Ovary (tissue), 9 donors: ENCODE results near the gene PKMYT1. TPM values are rescaled to one million over a fixed set of nuclear protein-coding genes. Genes with fewer than 3 reads are reported as not detected.

Source experiments
- DNase-seq, 5 donors: peaks; one replicate each; pipeline ENCODE4 v3.0.0-alpha.2; 2019 to 2020
- H3K27ac ChIP-seq, 2 donors: fragments of 200-600 bp; one replicate each; pipeline versions ENCODE4 v1.5.1 to v1.8.0; 2019 to 2022
- H3K27me3 ChIP-seq: fragments of 200-600 bp; one replicate; pipeline ENCODE4 v1.8.0; 2022
- H3K36me3 ChIP-seq: fragments of 200-600 bp; sonication (generic); one replicate; pipeline ENCODE4 v1.5.1; 2019
- H3K4me1 ChIP-seq: one replicate; pipeline ENCODE4 v1.8.1; 2013; ENCODE audit warnings: mild to moderate bottlenecking, moderate library complexity; ENCODE audit not compliant: insufficient read depth
- H3K4me3 ChIP-seq: fragments of 200-600 bp; sonication (generic); one replicate; pipeline ENCODE4 v1.5.1; 2017
- H3K9me3 ChIP-seq, 2 donors: fragments of 200-600 bp in 1 of 2; sonication (generic) in 1 of 2; one replicate each; pipeline versions ENCODE4 v1.5.1 to v1.8.1; 2013 to 2019; ENCODE audit warnings: mild to moderate bottlenecking in 1 of 2, moderate library complexity in 1 of 2
- EP300 ChIP-seq: sonication (generic); formaldehyde crosslinking; IDR thresholded peaks from one replicate; pipeline ENCODE4 v1.6.1; 2017; ENCODE audit warnings: antibody characterized with exemption
- POLR2A ChIP-seq: fragments of 450-650 bp; IDR thresholded peaks from one replicate; pipeline ENCODE4 v1.6.1; 2017; ENCODE audit warnings: antibody characterized with exemption, mild to moderate bottlenecking, moderate library complexity
- WGBS, 3 donors: extraction: QIAGEN DNeasy Blood & Tissue Kit in 1 of 3; methylation state at CpG; one replicate each; pipeline versions ENCODE4 v1.1.5 to v1.1.7; 2013 to 2017; 5-methylcytosine and 5-hydroxymethylcytosine counted together
- intact Hi-C, 4 donors: fragments of 100-400 bp; cut with DNase I; formaldehyde crosslinking; loops; one replicate each; pipeline versions ENCODE4 v1.11.0 to v1.15.1; 2022 to 2023
- polyA plus RNA-seq, 2 donors: library from polyadenylated mRNA; stranded (reverse); fragments of 200-250 nt in 1 of 2; fragments of 350-450 nt in 1 of 2; fragmentation: Illumina TruSeq in 1 of 2; extraction: RNeasy Lipid Tissue Mini Kit (QIAGEN cat#74804) in 1 of 2; gene quantifications; one replicate each; pipeline ENCODE4 v1.2.3, GENCODE V29; 2013 to 2014
- total RNA-seq, 7 donors: library from RNA; depleted of rRNA in 2 of 7; stranded (reverse); fragments of >200 nt in 2 of 7; fragmentation: NEBNext Ultra II Directional in 3 of 7; extraction: Animal tissue kit (Norgen Biotek cat#: 25700) in 3 of 7; gene quantifications; one replicate each; pipeline versions ENCODE4 v1.1.0 to v1.2.4, GENCODE V29; 2016 to 2023
- TF ChIP-seq, protein P1 (sequence below), 3 donors: fragments of 450-650 bp in 2 of 3; fragments of 200-600 bp in 1 of 3; IDR thresholded peaks; one replicate each; pipeline versions ENCODE4 v1.5.1 to v1.8.0; 2016 to 2022; ENCODE audit warnings: antibody characterized with exemption in 3 of 3, mild to moderate bottlenecking in 1 of 3
- donor health status: DM: no; HTN: no; CAD: no; lungs with moderate emphysema.
- donor health status: DM: no; HTN: no; CAD: no.
- donor health status: Bipolar disorder and iron deficiency.
- donor health status: DM: yes; HTN: yes; CAD: no.
- donor health status: DM: no; HTN: no; CAD: no.
- donor health status: DM: yes; HTN: yes; CAD: no.

The PKMYT1 gene
- total and polyA plus RNA-seq, 9 donors: 0.23 to 2.6 (median 0.86) TPM; not detected in 3

DNA sequence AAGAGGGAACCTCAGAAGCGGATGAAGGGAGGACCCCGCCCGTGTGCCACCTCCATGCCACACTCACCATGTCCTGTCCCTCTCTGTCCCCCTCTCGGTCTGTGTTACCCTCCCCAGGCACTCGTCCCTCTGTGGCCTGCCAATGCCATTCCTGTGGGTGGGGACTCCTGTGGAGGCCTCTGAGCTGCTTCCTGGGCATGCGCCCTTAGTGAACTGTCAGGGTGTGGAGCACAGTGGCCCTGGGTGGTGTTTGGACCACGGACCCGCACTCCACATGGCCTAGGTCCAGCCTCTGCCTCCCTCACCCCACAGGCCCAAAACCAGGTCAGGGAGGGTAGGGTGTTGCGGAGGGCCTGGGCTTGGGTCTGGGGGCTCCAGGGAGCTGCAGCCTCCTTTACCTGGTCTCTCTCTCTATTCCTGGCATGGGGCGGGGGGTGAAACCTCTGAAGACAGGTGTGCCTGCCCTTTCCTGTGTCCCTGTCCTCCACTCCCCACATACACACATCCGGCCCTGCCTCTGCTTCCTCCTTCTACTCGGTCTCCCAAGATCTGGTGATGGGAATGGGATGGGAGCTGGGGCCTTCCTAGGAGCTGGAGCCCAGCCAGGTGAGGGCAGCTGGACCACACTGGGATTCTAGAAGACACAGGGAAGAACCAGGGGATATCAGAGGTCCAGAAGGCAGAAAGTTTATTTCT lies 11.5 kb upstream of the PKMYT1 start:
- no peak overlapping the region for H3K27ac ChIP-seq

DNA sequence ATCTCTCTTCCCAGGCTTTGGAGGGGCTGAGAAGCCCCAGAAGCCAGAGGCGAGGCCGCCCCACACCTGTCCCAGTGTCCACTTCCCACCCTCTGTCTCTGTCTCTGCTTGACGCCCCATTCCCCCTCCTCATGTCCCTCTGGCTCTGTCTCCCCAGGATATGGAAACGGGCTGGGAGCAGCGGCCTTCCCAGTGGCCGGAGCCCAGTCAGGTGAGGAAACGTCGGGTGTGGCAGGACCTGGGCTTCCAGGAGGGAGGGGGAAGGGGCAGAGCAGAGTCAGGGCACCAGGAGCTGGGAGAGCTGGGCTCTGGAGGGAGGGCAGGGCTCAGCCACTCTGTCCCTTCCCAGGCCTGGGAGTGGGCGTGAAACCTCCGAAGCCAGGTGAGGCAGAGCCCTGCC lies 10.6 kb upstream of the PKMYT1 start:
- H3K9me3 ChIP-seq: no peaks in the 10 kb centered on the region
- WGBS, 3 donors: 64 to 67% (median 65%) methylated on average over 10 of the region's 10 CpGs
- H3K4me3 ChIP-seq: no peak overlapping the region
- no peaks in the 10 kb centered on the region for H3K27me3 ChIP-seq
- H3K36me3 ChIP-seq: no peaks in the 10 kb centered on the region
- no peaks in the 10 kb centered on the region for H3K4me1 ChIP-seq
- intact Hi-C loops: no loop called here
- no peak overlapping the region for H3K27ac ChIP-seq
- TF ChIP-seq POLR2A (no peak), EP300 (no peak)
- TF ChIP-seq, protein P1, sequence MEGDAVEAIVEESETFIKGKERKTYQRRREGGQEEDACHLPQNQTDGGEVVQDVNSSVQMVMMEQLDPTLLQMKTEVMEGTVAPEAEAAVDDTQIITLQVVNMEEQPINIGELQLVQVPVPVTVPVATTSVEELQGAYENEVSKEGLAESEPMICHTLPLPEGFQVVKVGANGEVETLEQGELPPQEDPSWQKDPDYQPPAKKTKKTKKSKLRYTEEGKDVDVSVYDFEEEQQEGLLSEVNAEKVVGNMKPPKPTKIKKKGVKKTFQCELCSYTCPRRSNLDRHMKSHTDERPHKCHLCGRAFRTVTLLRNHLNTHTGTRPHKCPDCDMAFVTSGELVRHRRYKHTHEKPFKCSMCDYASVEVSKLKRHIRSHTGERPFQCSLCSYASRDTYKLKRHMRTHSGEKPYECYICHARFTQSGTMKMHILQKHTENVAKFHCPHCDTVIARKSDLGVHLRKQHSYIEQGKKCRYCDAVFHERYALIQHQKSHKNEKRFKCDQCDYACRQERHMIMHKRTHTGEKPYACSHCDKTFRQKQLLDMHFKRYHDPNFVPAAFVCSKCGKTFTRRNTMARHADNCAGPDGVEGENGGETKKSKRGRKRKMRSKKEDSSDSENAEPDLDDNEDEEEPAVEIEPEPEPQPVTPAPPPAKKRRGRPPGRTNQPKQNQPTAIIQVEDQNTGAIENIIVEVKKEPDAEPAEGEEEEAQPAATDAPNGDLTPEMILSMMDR (IDR thresholded peaks at IDR 0.05): no peak
- DNase-seq: no peak

More for the DNA sequence above, 11.5 kb upstream of the PKMYT1 start:
- TF ChIP-seq, protein P1 (IDR thresholded peaks at IDR 0.05): no peak
- TF ChIP-seq POLR2A (no peak), EP300 (no peak)
- H3K4me3 ChIP-seq: no peak overlapping the region
- WGBS, 3 donors: 82 to 85% (median 85%) methylated on average over 12 of the region's 12 CpGs
- no peaks in the 10 kb centered on the region for H3K27me3 ChIP-seq
- no peaks in the 10 kb centered on the region for H3K9me3 ChIP-seq
- H3K4me1 ChIP-seq: no peaks in the 10 kb centered on the region
- no peak for DNase-seq
- intact Hi-C loops: no loop called here
- H3K36me3 ChIP-seq: no peaks in the 10 kb centered on the region

DNA sequence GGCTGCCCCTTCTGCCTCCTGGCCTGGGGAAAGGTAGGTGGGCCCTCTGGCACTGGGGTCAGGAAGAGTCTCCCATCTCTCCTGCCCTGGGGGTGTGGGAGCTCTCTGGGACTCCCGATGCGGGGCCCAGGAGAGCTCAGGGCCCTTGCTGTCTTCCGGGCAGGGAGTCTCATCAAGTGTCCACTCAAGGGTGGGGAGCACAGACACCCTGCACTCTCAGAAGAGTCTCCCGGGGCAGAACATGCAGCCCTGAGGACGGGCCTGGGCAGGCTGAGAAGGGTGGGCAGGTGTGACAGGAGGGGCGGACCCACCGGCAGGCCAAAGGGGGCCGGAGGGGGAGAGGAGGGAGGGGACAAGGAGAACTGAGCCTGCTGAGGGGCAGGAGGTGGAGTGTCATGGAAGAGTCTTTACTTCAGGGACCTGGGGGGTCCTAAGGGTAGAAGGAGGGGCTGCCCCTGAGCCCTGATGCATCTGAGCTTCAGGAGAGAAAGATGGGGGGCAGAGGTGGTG lies 8.4 kb upstream of the PKMYT1 start:
- WGBS, 3 donors: 51 to 60% (median 54%) methylated on average over 8 of the region's 8 CpGs
- H3K27ac ChIP-seq: no peak overlapping the region
- intact Hi-C loops: no loop called here
- no peaks in the 10 kb centered on the region for H3K27me3 ChIP-seq
- H3K9me3 ChIP-seq: no peaks in the 10 kb centered on the region
- no peaks in the 10 kb centered on the region for H3K36me3 ChIP-seq
- H3K4me1 ChIP-seq: peaks cover 2% of the 10 kb centered on the region
- no peak for DNase-seq
- H3K4me3 ChIP-seq: no peak overlapping the region
- TF ChIP-seq EP300 (no peak), POLR2A (no peak)
- TF ChIP-seq, protein P1 (IDR thresholded peaks at IDR 0.05): no peak

DNA sequence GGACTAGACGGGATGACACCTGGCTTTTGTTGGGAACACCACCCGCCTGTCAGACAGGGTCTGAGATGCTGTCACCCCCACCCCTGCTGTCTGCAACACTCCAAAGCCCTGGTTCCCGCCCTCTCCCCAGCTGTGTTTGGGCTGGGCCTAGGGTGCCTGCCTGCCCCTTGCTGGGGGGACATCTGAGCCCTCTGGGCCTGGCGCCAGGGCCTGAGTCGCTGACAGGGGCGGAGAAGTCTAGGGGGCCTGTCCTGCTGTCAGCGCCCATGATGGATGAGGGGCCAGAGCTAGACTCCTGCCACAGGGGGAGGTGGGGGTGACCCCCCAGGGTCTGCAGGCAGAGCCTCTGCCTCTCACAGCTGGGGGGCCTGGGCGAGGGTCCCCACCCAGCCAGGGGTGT lies 7.6 kb upstream of the PKMYT1 start:
- intact Hi-C loops: no loop called here
- no peak for DNase-seq
- no peak overlapping the region for H3K4me3 ChIP-seq

More for the DNA sequence above, 7.6 kb upstream of the PKMYT1 start:
- Histone ChIP-seq H3K27me3 (no peaks in the 10 kb centered on the region), H3K27ac (no peak overlapping the region), H3K36me3 (no peaks in the 10 kb centered on the region), H3K4me1 (peaks cover 2% of the 10 kb centered on the region), H3K9me3 (no peaks in the 10 kb centered on the region)
- WGBS, 3 donors: 57 to 72% (median 65%) methylated on average over 6 to 8 of the region's 8 CpGs
- TF ChIP-seq, protein P1 (IDR thresholded peaks at IDR 0.05): no peak
- TF ChIP-seq EP300 (no peak), POLR2A (no peak)
